ES-I3 (cell line): ENCODE data around the gene ANO2.
"Not testable (repeated sequence)": the region's sequence is repeated elsewhere in the genome, so short reads cannot be mapped to it uniquely, and the experiment has no call there.

Experiments
- H3K36me3 ChIP-seq: 2 replicates; pipeline ENCODE4 v1.6.1; 2013; ENCODE audit warnings: mild to moderate bottlenecking, low read length, control low read depth, moderate library complexity; ENCODE audit not compliant: insufficient read depth
- H3K4me1 ChIP-seq: 2 replicates; pipeline ENCODE4 v1.6.1; 2013; ENCODE audit warnings: mild to moderate bottlenecking, control low read depth, low read length; ENCODE audit not compliant: insufficient read depth
- H3K9ac ChIP-seq: 2 replicates; pipeline ENCODE4 v1.6.1; 2013; ENCODE audit warnings: low read depth, mild to moderate bottlenecking, low read length, moderate library complexity
- H3K9me3 ChIP-seq: 2 replicates; pipeline ENCODE4 v1.6.1; 2013; ENCODE audit warnings: mild to moderate bottlenecking, low read length, moderate library complexity; ENCODE audit not compliant: control insufficient read depth, insufficient read depth

Gene ANO2

DNA sequence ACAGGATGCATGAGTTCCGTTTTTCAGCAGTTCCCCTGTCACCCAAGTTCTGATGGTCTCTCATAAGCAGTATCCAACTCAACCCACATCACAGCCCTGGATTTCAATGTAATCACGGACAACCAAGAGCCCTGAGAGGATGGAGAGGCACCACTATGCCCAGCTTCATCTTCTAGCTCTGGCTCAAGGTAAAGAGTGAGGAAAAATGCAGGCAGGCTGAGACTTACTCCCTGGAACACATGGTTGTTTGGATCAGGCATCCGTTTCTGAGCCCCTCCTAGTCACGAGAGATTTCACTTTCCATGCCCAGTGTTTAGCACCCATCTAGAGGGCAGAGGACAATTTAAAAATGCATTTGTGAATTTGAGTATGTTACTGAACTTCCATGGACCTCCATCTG lies 45.0 kb downstream of the ANO2 start:
- Histone ChIP-seq H3K4me1 (no peaks in the 10 kb centered on the region; the same call in 1 of the 2 replicates), H3K36me3 (no peaks in the 10 kb centered on the region), H3K9ac (no peak overlapping the region), H3K9me3 (no peaks in the 10 kb centered on the region)

DNA sequence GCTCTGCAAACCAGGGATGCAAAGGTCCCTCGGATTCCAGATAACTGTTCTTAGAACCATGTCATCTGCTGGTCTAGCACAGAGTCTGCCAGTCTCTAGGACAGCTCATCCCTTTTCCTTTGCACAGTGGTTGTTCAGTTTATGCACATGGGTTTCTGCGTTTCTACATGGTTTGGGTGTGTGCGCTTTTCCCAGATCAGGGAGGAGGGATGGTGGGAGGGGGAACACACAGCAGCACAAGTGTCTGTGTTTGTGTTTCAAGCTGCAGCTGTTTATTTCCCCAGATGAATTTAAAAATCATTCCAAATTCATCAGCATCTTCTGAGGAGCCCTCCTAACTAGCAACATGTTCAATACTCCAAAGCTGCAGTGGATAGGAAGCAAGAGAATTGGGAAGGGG lies 45.4 kb downstream of the ANO2 start:
- H3K9me3 ChIP-seq, result no peaks in the 10 kb centered on the region
- H3K36me3 ChIP-seq, result no peaks in the 10 kb centered on the region
- H3K9ac ChIP-seq, result no peak overlapping the region
- no peaks in the 10 kb centered on the region; the same call in 1 of the 2 replicates for H3K4me1 ChIP-seq

DNA sequence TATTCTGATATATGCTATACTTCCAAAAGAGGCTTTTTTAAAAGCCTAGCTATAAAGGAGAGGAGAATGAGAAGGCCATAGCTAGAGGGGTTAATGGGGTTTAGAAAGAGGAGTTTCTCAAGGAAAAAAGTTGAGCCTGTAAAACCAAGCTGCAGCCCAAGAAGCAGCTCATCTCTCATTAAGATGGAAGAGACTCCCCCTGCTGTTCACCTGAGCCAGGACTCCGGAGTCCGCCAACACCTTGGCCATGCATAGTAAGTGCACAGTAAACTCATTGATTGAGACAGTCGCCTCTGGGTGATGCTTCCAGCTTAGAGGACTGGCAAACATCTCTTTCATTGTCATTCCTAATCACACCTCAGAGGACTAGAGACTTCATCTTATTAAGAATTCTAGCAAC lies 46.2 kb downstream of the ANO2 start:
- Histone ChIP-seq H3K9me3 (no peaks in the 10 kb centered on the region), H3K9ac (no peak overlapping the region)

DNA sequence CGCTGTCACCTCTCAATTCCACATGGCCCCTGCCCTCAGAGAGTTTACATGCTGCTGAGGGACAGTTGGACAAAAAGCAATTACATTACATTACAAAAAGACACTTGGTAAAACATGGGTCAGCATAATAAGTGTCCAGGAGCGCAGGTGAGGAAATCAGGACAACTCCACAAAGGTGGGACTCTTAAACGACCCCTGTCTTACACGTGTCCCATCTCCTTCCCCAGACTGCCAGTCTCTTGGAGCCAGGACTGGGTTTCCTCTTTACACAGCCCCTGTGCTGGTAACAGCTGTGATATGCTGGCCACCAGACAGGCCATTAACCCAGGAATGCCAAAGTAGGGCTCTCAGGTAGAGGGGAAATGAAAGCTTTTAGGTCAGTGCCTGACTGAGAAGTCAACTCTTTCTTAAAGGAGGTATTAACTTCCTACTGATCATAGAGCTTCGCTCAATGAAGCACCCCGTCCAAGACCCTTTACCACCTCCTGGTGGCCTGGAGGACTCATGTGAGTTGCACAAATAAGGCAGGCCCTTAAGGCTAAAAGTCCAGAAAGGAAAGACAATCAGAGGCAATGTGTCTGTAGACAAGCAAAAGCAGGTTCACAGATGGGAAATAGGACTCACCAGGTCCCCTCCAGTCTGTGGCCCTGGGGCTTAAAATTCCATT lies 55.5 kb downstream of the ANO2 start:
- no peaks in the 10 kb centered on the region for H3K4me1 ChIP-seq
- peaks cover 4% of the 10 kb centered on the region; the same call in 1 of the 2 replicates for H3K9me3 ChIP-seq
- no peaks in the 10 kb centered on the region; the same call in 1 of the 2 replicates for H3K36me3 ChIP-seq
- no peak overlapping the region for H3K9ac ChIP-seq

More for the DNA sequence above, 46.2 kb downstream of the ANO2 start:
- Histone ChIP-seq H3K36me3 (no peaks in the 10 kb centered on the region), H3K4me1 (no peaks in the 10 kb centered on the region; the same call in 1 of the 2 replicates)

DNA sequence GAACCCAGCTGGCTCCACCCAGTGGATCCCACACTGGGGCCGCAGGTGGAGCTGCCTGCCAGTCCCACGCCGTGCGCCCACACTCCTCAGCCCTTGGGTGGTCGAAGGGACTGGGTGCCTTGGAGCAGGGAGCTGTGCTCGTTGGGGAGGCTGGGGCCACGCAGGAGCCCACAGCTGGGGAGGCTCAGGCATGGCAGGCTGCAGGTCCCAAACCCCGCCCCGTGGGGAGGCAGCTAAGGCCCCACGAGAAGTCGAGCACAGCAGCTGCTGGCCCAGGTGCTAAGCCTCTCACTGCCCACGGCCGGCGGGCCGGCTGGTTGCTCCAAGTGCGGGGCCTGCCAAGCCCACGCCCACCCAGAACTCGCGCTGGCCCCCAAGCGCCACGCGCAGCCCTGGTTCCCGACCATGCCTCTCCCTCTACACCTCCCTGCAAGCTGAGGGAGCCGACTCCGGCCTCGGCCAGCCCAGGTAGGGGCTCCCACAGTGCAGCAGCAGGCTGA lies 56.2 kb downstream of the ANO2 start:
- no peaks in the 10 kb centered on the region; the same call in 1 of the 2 replicates for H3K36me3 ChIP-seq
- H3K9me3 ChIP-seq, result peaks cover 4% of the 10 kb centered on the region; the same call in 1 of the 2 replicates
- H3K4me1 ChIP-seq, result no peaks in the 10 kb centered on the region
- H3K9ac ChIP-seq, result no peak overlapping the region

DNA sequence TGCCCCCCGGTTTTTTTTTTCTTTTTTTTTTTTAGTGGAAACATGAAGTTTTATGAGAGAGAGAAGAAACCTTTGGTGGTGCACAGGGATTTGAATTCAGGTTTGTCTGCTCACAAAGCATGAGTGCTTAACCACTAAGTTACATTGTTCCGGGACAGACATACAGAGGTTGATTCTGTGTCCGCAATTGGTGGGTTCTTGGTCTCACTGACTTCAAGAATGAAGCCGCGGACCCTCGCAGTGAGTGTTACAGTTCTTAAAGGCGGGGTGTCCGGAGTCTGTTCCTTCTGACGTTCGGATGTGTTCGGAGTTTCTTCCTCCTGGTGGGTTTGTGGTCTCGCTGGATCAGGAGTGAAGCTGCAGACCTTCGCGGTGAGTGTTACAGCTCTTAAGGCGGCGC lies 57.2 kb downstream of the ANO2 start:
- H3K9me3 ChIP-seq, H3K9ac ChIP-seq, H3K4me1 ChIP-seq, H3K36me3 ChIP-seq: not testable (repeated sequence)

DNA sequence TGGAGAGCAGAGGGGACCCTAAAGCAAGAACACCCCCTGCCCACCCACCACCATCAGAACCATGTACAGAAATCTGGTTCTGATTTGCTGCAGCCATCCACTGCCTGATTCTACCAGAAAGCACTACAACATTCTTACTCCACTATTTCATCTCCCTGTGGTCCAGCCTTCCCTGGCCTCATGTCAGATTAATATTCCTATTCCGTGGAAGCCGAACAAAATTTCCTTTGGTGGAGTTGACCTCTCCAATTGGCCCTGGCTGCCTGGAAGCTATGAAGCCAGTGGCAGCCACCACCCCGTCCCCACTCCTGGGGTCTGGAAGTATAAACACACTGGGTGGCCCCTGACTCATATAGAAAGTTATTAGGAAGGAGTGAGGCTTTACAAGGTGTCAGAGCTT lies 60.2 kb downstream of the ANO2 start:
- Histone ChIP-seq H3K9ac (no peak overlapping the region), H3K36me3 (no peaks in the 10 kb centered on the region), H3K4me1 (0 out of 2 replicates have a peak, but pooled peaks cover 5% of the 10 kb centered on the region), H3K9me3 (peaks cover 4% of the 10 kb centered on the region; the same call in 1 of the 2 replicates)

DNA sequence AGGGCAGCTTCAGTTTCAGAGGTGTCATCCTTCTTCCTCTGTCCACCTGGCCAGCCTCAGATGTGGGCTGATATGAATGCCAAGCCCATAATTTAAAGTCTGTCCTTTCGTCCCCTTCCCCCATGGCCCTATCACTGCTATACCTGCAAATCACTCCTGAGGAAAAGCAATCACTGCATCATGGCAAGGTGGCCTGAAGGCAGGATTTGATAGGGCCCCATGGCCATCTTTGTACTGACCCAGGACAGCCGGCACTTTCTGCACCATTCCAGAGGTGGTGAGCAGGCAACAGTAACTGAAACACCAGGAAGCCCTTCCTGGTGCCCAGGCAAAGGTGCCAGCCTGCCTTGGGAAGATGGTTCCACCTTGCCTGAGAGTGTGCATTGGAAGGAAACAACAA lies 60.8 kb downstream of the ANO2 start:
- Histone ChIP-seq H3K9me3 (no peaks in the 10 kb centered on the region), H3K9ac (no peak overlapping the region), H3K4me1 (0 out of 2 replicates have a peak, but pooled peaks cover 5% of the 10 kb centered on the region), H3K36me3 (no peaks in the 10 kb centered on the region)

DNA sequence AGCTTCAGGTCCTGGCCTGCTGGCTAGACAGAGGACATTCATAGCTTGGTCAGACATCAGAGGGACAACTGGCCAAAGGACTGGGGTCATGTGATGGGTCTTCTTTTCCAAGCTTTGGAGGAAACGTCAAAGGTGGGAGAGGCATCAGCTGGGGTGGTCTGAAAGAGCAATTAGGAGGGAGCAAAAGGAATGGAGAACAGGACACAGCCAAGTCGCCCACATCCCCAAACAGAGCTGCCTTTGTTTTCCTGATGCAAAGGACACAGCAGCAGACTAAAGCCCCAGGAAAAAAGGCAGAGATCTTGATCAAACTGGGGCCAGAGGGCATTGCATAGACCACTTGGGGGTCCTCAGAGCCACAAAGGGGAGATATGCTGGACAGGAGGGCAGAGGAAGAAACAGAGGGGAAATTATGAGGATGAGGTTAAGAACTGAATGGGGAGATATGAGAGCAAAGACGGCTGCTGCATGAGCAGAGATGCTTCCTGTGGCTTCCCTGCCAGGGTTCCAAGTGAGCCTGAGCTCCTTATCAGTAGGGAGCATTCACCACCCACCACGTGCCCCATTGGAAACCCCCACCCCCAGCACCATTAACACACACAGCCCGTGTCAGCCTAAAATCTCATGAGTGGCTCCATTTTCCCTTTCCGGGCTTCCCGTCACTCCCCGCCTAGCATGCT lies 62.4 kb downstream of the ANO2 start:
- Histone ChIP-seq H3K4me1 (0 out of 2 replicates have a peak, but pooled peaks cover 5% of the 10 kb centered on the region), H3K36me3 (no peaks in the 10 kb centered on the region), H3K9ac (no peak overlapping the region)

DNA sequence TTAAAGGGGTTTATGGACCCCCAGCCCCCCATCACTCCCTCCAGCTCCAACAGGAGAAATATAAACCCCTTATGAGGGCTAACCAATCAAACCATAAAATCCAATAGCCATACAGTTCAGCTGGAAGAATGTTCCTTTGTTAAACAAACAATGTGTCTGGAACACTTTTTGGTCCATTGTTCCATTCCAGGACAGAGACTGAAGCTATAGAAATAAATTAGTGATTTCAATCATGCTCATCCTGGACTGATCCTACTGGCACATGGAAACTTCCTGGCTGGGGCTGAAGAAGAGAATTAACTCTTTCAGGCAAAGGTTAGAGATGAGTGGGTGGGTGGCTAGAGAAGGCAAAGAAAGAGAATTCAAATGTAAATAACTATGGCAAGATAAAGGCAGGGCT lies 63.4 kb downstream of the ANO2 start:
- Histone ChIP-seq H3K9ac (no peak overlapping the region), H3K36me3 (no peaks in the 10 kb centered on the region), H3K9me3 (no peaks in the 10 kb centered on the region), H3K4me1 (0 out of 2 replicates have a peak, but pooled peaks cover 5% of the 10 kb centered on the region)

More for the DNA sequence above, 62.4 kb downstream of the ANO2 start:
- no peaks in the 10 kb centered on the region for H3K9me3 ChIP-seq

DNA sequence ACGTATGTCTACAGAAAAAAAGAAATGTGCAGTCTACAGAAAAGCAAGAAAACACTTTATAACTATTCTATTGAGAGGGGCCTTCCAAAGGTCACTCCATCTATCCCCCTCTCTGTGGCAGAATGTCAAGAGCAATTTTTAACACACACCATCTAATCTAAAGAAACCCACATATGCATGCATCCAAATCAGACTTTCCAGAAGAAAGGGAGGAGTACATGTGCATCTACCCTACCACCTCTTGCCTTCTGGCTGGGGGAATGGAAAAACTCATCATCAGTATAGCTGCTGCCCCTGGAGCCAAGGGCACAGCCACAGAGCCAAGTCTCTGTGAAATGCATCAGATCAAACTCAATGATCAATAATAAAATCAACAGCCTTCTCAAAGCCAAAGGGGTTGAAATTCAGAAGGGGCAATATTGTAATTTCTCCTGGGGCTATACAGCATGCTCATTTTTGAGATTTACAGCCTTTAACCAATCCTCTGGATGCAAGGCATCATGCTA lies 63.9 kb downstream of the ANO2 start:
- H3K36me3 ChIP-seq, result no peaks in the 10 kb centered on the region
- no peaks in the 10 kb centered on the region for H3K9me3 ChIP-seq
- no peak overlapping the region for H3K9ac ChIP-seq
- 0 out of 2 replicates have a peak, but pooled peaks cover 5% of the 10 kb centered on the region for H3K4me1 ChIP-seq

DNA sequence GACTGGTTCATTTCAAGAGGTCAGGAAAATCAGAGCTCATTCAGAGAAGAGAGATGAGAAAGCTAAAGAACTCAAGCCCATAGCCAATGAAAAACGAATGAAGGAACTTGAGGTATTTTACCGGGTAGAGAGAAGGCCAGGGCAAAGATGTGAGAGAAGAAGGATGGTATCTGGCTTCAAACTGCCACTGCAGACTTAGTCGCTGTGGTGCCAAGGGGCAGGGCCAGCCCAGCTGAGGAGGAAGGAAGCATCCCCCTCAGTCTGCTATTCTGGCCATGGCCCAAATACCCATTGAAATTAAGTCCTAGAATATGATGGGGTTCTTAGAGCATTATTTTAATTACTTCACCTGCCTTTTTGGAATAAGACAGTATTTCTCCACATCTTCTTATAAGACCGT lies 69.2 kb downstream of the ANO2 start:
- H3K9me3 ChIP-seq, result no peaks in the 10 kb centered on the region
- H3K9ac ChIP-seq, result no peak overlapping the region
- no peaks in the 10 kb centered on the region for H3K36me3 ChIP-seq
- no peaks in the 10 kb centered on the region for H3K4me1 ChIP-seq

DNA sequence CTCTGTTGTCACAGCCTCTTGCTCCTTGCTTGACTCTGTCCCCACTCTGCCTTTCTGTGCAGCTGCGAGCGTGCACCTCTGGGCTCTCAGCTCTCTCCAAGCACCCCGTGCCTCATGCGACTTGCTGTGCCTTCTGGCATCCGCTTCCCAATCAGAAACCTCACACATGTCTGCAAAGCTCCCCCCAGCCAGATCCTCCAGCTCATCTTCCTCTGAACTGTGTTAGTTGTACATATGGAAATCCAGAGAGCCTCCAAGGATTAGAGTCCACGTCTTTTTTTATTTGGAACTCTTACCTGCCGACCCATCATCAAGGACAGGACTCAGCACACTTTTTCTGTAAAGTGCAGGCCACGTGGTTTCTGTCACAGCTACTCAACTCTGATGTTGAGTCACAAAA lies 70.5 kb downstream of the ANO2 start:
- Histone ChIP-seq H3K4me1 (no peaks in the 10 kb centered on the region), H3K9me3 (no peaks in the 10 kb centered on the region), H3K36me3 (no peaks in the 10 kb centered on the region), H3K9ac (no peak overlapping the region)

DNA sequence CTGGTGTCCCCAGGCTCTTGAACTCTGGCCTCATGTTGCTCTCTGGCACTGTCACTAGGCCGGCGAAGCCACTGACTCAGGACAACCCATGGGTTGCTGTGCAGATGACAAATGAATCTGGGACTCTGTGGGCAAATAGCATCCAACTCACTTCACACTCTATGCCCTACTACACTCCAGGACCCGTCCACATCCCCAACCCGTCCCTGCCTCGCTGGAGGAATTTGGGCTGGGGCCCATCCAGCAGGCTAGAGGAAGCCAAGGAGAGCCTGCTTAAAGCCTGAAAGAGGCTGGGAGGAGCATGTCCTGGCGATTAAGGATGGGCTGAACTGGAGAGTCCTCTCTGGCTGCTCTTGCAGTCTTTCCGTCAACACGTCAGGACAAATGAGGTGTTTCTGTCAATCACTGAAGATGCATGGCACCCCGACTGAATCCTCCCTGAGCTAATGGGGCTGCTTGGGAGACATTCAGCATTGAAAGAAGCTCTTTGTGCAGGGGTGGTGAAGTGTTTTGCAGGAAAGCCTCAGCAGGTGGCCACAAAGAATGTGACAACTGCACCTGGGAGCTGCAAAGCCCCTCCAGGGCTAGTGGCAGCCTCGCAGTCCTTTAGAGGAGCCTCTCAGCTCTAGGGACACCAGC lies 71.7 kb downstream of the ANO2 start:
- no peaks in the 10 kb centered on the region for H3K36me3 ChIP-seq
- H3K9me3 ChIP-seq, result no peaks in the 10 kb centered on the region
- H3K9ac ChIP-seq, result no peak overlapping the region
- H3K4me1 ChIP-seq, result no peaks in the 10 kb centered on the region
